H9 (cell line): ENCODE results near the gene DTNBP1. TPM values are rescaled to one million over a fixed set of nuclear protein-coding genes. Genes with fewer than 3 reads are reported as not detected.

Experiments used
- DNase-seq: peaks from one replicate; pipeline ENCODE4 v3.0.0-alpha.2; 2017
- H2AFZ ChIP-seq: one replicate; pipeline ENCODE4 v1.6.1; 2013; ENCODE audit warnings: mild to moderate bottlenecking, low read length, control low read depth, moderate library complexity
- H2AK5ac ChIP-seq: 2 replicates; pipeline ENCODE4 v1.6.1; 2013; ENCODE audit warnings: low read length, control low read depth, mixed read lengths; ENCODE audit not compliant: insufficient read length
- H2BK120ac ChIP-seq: one replicate; pipeline ENCODE4 v1.6.1; 2013; ENCODE audit warnings: low read depth, mild to moderate bottlenecking, low read length, control low read depth, inconsistent platforms; ENCODE audit not compliant: poor library complexity, severe bottlenecking
- H2BK12ac ChIP-seq: 2 replicates; pipeline ENCODE4 v1.6.1; 2013; ENCODE audit warnings: low read length, control low read depth, mixed read lengths, low read depth; ENCODE audit not compliant: insufficient read length
- H2BK15ac ChIP-seq: 2 replicates; pipeline ENCODE4 v1.6.1; 2013; ENCODE audit warnings: low read depth, low read length, control low read depth
- H2BK20ac ChIP-seq: one replicate; pipeline ENCODE4 v1.6.1; 2013; ENCODE audit warnings: low read depth, mild to moderate bottlenecking, low read length, control low read depth, inconsistent platforms; ENCODE audit not compliant: poor library complexity, severe bottlenecking
- H2BK5ac ChIP-seq: 2 replicates; pipeline ENCODE4 v1.6.1; 2013; ENCODE audit warnings: low read length, control low read depth, mixed read lengths; ENCODE audit not compliant: insufficient read length
- H3K14ac ChIP-seq: 2 replicates; pipeline ENCODE4 v1.6.1; 2013; ENCODE audit warnings: low read length, control low read depth; ENCODE audit not compliant: insufficient read depth
- H3K18ac ChIP-seq: 2 replicates; pipeline ENCODE4 v1.6.1; 2013; ENCODE audit warnings: low read depth, mild to moderate bottlenecking, mixed read lengths, low read length, control low read depth; ENCODE audit not compliant: insufficient read length
- H3K23ac ChIP-seq: 2 replicates; pipeline ENCODE4 v1.6.1; 2013; ENCODE audit warnings: low read length, control low read depth, mixed read lengths, low read depth; ENCODE audit not compliant: insufficient read length
- H3K23me2 ChIP-seq: 2 replicates; pipeline ENCODE4 v1.6.1; 2013; ENCODE audit warnings: low read depth, mild to moderate bottlenecking, mixed read lengths, low read length, control low read depth; ENCODE audit not compliant: insufficient read length, poor library complexity, severe bottlenecking
- H3K27ac ChIP-seq: 2 replicates; pipeline ENCODE4 v1.5.1; 2013; ENCODE audit warnings: low read length, control low read depth, mixed read lengths, low read depth; ENCODE audit not compliant: insufficient read length
- H3K27me3 ChIP-seq: 2 replicates; pipeline ENCODE4 v1.6.1; 2013; ENCODE audit warnings: low read length, control low read depth, inconsistent platforms; ENCODE audit not compliant: insufficient read depth
- H3K4ac ChIP-seq: 2 replicates; pipeline ENCODE4 v1.6.1; 2013; ENCODE audit warnings: low read depth, mild to moderate bottlenecking, control low read depth, inconsistent platforms, low read length, moderate library complexity
- H3K4me1 ChIP-seq: 2 replicates; pipeline ENCODE4 v1.6.1; 2013; ENCODE audit warnings: low read length, control low read depth, inconsistent platforms; ENCODE audit not compliant: insufficient read depth
- H3K4me2 ChIP-seq: 2 replicates; pipeline ENCODE4 v1.6.1; 2013; ENCODE audit warnings: low read length, control low read depth, mixed read lengths; ENCODE audit not compliant: insufficient read length, insufficient read depth
- H3K56ac ChIP-seq: 2 replicates; pipeline ENCODE4 v1.6.1; 2013; ENCODE audit warnings: low read depth, mild to moderate bottlenecking, mixed read lengths, low read length, control low read depth; ENCODE audit not compliant: insufficient read length
- H3K79me1 ChIP-seq: 2 replicates; pipeline ENCODE4 v1.6.1; 2013; ENCODE audit warnings: low read depth, mild to moderate bottlenecking, moderate library complexity, low read length, control low read depth, inconsistent platforms; ENCODE audit not compliant: insufficient read depth, poor library complexity, severe bottlenecking
- H3K79me2 ChIP-seq: 2 replicates; pipeline ENCODE4 v1.6.1; 2013; ENCODE audit warnings: low read length, control low read depth, inconsistent platforms; ENCODE audit not compliant: insufficient read depth
- H3K9ac ChIP-seq: 2 replicates; pipeline ENCODE4 v1.6.1; 2013; ENCODE audit warnings: low read length, control low read depth, mixed read lengths; ENCODE audit not compliant: insufficient read length; ENCODE audit errors: extremely low read depth
- H3K9me3 ChIP-seq: one replicate; pipeline ENCODE4 v1.6.1; 2013; ENCODE audit warnings: low read depth, low read length, inconsistent platforms; ENCODE audit not compliant: control insufficient read depth
- H3T11ph ChIP-seq: one replicate; pipeline ENCODE4 v1.6.1; 2013; ENCODE audit warnings: mild to moderate bottlenecking, low read length, control low read depth, inconsistent platforms
- H4K20me1 ChIP-seq: one replicate; pipeline ENCODE4 v1.6.1; 2013; ENCODE audit not compliant: control insufficient read depth, insufficient read length, insufficient read depth
- H4K5ac ChIP-seq: 2 replicates; pipeline ENCODE4 v1.6.1; 2013; ENCODE audit warnings: low read depth, mild to moderate bottlenecking, mixed read lengths, low read length, control low read depth; ENCODE audit not compliant: insufficient read length
- H4K8ac ChIP-seq: replicated peaks from 2 replicates; pipeline ENCODE4 v1.6.1; 2013; ENCODE audit warnings: low read length, control low read depth, mixed read lengths, low read depth; ENCODE audit not compliant: insufficient read length
- H4K91ac ChIP-seq: 2 replicates; pipeline ENCODE4 v1.6.1; 2013; ENCODE audit warnings: low read depth, mild to moderate bottlenecking, moderate library complexity, mixed read lengths, low read length, control low read depth; ENCODE audit not compliant: insufficient read length
- H3K27ac Mint-ChIP-seq, 3 experiments: 2 replicates in 2 of 3; 3 replicates in 1 of 3; pipeline ENCODE4 v1.8.0; 2020 to 2021; ENCODE audit warnings: mixed read lengths in 3 of 3, mild to moderate bottlenecking in 1 of 3, moderate library complexity in 1 of 3
- H3K27me3 Mint-ChIP-seq: 2 replicates; pipeline ENCODE4 v1.8.0; 2021; ENCODE audit warnings: low read depth, mild to moderate bottlenecking, moderate library complexity, mixed read lengths
- H3K36me3 Mint-ChIP-seq, 3 experiments: 2 replicates in 2 of 3; 3 replicates in 1 of 3; pipeline ENCODE4 v1.8.0; 2020 to 2021; ENCODE audit warnings: low read depth in 3 of 3, mixed read lengths in 3 of 3; ENCODE audit not compliant: insufficient read depth in 1 of 3
- H3K4me1 Mint-ChIP-seq, 2 experiments: 2 replicates each; pipeline ENCODE4 v1.8.0; 2020; ENCODE audit warnings: mixed read lengths in 2 of 2
- H3K4me3 Mint-ChIP-seq, 2 experiments: 2 replicates in 1 of 2; 3 replicates in 1 of 2; pipeline ENCODE4 v1.8.0; 2020 to 2021; ENCODE audit warnings: mild to moderate bottlenecking in 2 of 2, mixed read lengths in 2 of 2, moderate library complexity in 1 of 2
- H3K9me3 Mint-ChIP-seq, 2 experiments: 2 replicates in 1 of 2; 3 replicates in 1 of 2; pipeline ENCODE4 v1.8.0; 2020; ENCODE audit warnings: mild to moderate bottlenecking in 2 of 2, mixed read lengths in 2 of 2, moderate library complexity in 1 of 2
- WGBS: extraction: QIAGEN DNeasy Blood & Tissue Kit; methylation state at CpG from one replicate; pipeline ENCODE4 v1.1.7; 2013; ENCODE audit warnings: missing lambda C conversion rate, low lambda C conversion rate, mixed read lengths; ENCODE audit not compliant: insufficient read length; ENCODE audit errors: extremely low coverage; 5-methylcytosine and 5-hydroxymethylcytosine counted together
- total RNA-seq: library from RNA; stranded (reverse); gene quantifications from 2 replicates; pipeline ENCODE4 v1.2.1, GENCODE V29; 2021
- TF ChIP-seq, protein P1 (sequence below): fragments of 200-600 bp; sonication (generic); conservative IDR thresholded peaks from 3 replicates; pipeline ENCODE4 v1.8.0; 2021; ENCODE audit warnings: antibody characterized with exemption, mild to moderate bottlenecking

DTNBP1 gene
- total RNA-seq, 1 experiment from 2014 or later = 12.9 TPM

GRCh38 chr6:15643542-15643941 is 19.3 kb downstream of the DTNBP1 start:
- Histone ChIP-seq H3K4me2 (no peak overlapping the region), H3K56ac (no peak overlapping the region), H3K14ac (no peak overlapping the region), H3K79me1 (no peaks in the 10 kb centered on the region), H2BK120ac (no peak overlapping the region), H2BK15ac (no peak overlapping the region), H4K8ac (no peak overlapping the region), H3K4me1 (no peaks in the 10 kb centered on the region), H3K27me3 (no peaks in the 10 kb centered on the region), H2AFZ (no peak overlapping the region), H2BK5ac (no peak overlapping the region), H2BK12ac (no peak overlapping the region), H3K27ac (no peak overlapping the region), H3K9ac (no peak overlapping the region), H4K5ac (no peak overlapping the region), H3K18ac (no peak overlapping the region), H3K9me3 (no peaks in the 10 kb centered on the region), H4K91ac (no peak overlapping the region), H3K4ac (no peak overlapping the region), H3T11ph (no peak overlapping the region), H3K79me2 (no peaks in the 10 kb centered on the region), H2AK5ac (no peak overlapping the region), H2BK20ac (no peak overlapping the region), H3K23ac (no peak overlapping the region), H3K23me2 (no peaks in the 10 kb centered on the region), H4K20me1 (no peaks in the 10 kb centered on the region)
- TF ChIP-seq, protein P1, sequence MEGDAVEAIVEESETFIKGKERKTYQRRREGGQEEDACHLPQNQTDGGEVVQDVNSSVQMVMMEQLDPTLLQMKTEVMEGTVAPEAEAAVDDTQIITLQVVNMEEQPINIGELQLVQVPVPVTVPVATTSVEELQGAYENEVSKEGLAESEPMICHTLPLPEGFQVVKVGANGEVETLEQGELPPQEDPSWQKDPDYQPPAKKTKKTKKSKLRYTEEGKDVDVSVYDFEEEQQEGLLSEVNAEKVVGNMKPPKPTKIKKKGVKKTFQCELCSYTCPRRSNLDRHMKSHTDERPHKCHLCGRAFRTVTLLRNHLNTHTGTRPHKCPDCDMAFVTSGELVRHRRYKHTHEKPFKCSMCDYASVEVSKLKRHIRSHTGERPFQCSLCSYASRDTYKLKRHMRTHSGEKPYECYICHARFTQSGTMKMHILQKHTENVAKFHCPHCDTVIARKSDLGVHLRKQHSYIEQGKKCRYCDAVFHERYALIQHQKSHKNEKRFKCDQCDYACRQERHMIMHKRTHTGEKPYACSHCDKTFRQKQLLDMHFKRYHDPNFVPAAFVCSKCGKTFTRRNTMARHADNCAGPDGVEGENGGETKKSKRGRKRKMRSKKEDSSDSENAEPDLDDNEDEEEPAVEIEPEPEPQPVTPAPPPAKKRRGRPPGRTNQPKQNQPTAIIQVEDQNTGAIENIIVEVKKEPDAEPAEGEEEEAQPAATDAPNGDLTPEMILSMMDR = no peak
- no peak for DNase-seq
- Mint-ChIP-seq H3K27me3 (no peaks in the 10 kb centered on the region), H3K27ac (no peak overlapping the region), H3K4me1 (no peaks in the 10 kb centered on the region), H3K9me3 (peaks cover 15 to 28% of the 10 kb centered on the region in 2 experiments), H3K36me3 (peaks cover 11 to 44% (median 19%) of the 10 kb centered on the region in 3 experiments), H3K4me3 (no peak overlapping the region)
- no CpG with 5 or more reads among the region's 2 CpGs for WGBS
